ENCODE measurements around the gene NDUFC1. TPM values are rescaled to one million over a fixed set of nuclear protein-coding genes. Genes with fewer than 3 reads are reported as not detected.

Gene NDUFC1
- total and polyA plus RNA-seq, 2 experiments from 2014 or later: 91.6 to 316 TPM

- TF ChIP-seq CTCF (IDR thresholded peaks at IDR 0.05; ENCODE audit: low read depth, low read length): no peak
- H3K4me1 ChIP-seq (ENCODE audit: low read depth): no peaks in the 10 kb centered on the region
- no peaks in the 10 kb centered on the region for H3K9me3 ChIP-seq (ENCODE audit: low read depth)
- H3K27me3 ChIP-seq: no peaks in the 10 kb centered on the region
- H3K36me3 ChIP-seq: no peaks in the 10 kb centered on the region
- no peak overlapping the region for H3K27ac ChIP-seq
- DNase-seq (ENCODE audit: low read depth in 1 of 2, low spot score in 1 of 2): peak in 1 of 2 donors; percentile 92
- no peak overlapping the region for H3K4me3 ChIP-seq
Observed at GRCh38 chr4:139243448-139244365, 58.6 kb downstream of the NDUFC1 start.

GRCh38 chr4:139242511-139243051, 59.7 kb downstream of the NDUFC1 start:
- Histone ChIP-seq H3K9me3 (ENCODE audit: low read depth) (no peaks in the 10 kb centered on the region), H3K27me3 (no peaks in the 10 kb centered on the region), H3K4me3 (no peak overlapping the region), H3K27ac (no peak overlapping the region), H3K4me1 (ENCODE audit: low read depth) (no peaks in the 10 kb centered on the region), H3K36me3 (no peaks in the 10 kb centered on the region)
- peak in 1 of 2 donors; percentile 47 for DNase-seq (ENCODE audit: low read depth in 1 of 2, low spot score in 1 of 2)
- no peak for TF ChIP-seq CTCF (IDR thresholded peaks at IDR 0.05; ENCODE audit: low read depth, low read length)

- DNase-seq (ENCODE audit: low read depth in 1 of 2, low spot score in 1 of 2): no peak
Observed at GRCh38 chr4:139241784-139242151, 60.5 kb downstream of the NDUFC1 start.

GRCh38 chr4:139241086-139241783, 61.0 kb downstream of the NDUFC1 start:
- TF ChIP-seq CTCF (IDR thresholded peaks at IDR 0.05; ENCODE audit: low read depth, low read length): no peak
- Histone ChIP-seq H3K27me3 (no peaks in the 10 kb centered on the region), H3K4me3 (no peak overlapping the region), H3K9me3 (ENCODE audit: low read depth) (no peaks in the 10 kb centered on the region), H3K27ac (no peak overlapping the region), H3K4me1 (ENCODE audit: low read depth) (no peaks in the 10 kb centered on the region), H3K36me3 (no peaks in the 10 kb centered on the region)
- no peak for DNase-seq (ENCODE audit: low read depth in 1 of 2, low spot score in 1 of 2)

More at GRCh38 chr4:139241784-139242151, 60.5 kb downstream of the NDUFC1 start:
- Histone ChIP-seq H3K4me1 (ENCODE audit: low read depth) (no peaks in the 10 kb centered on the region), H3K27me3 (no peaks in the 10 kb centered on the region), H3K4me3 (no peak overlapping the region), H3K9me3 (ENCODE audit: low read depth) (no peaks in the 10 kb centered on the region), H3K36me3 (no peaks in the 10 kb centered on the region), H3K27ac (no peak overlapping the region)
- no peak for TF ChIP-seq CTCF (IDR thresholded peaks at IDR 0.05; ENCODE audit: low read depth, low read length)

Other genes with a start within 250 kb of the NDUFC1 start
- 42.8 and 57.5 TPM in 2 replicates for gene ELF2, start 125.3 kb downstream of the NDUFC1 start, total RNA-seq
- 45.7 and 52.7 TPM in 2 replicates for gene ELF2, start 125.3 kb downstream of the NDUFC1 start, polyA plus RNA-seq
- gene MGARP, start 22.3 kb downstream of the NDUFC1 start, total RNA-seq: 2.8 and 3.0 TPM in 2 replicates
- gene MGARP, start 22.3 kb downstream of the NDUFC1 start, polyA plus RNA-seq: 4.4 and 4.6 TPM in 2 replicates
- gene NAA15, start 972 bp downstream of the NDUFC1 start, total RNA-seq: 14.9 and 16.4 TPM in 2 replicates
- 24.0 TPM in 2 replicates for gene NAA15, start 972 bp downstream of the NDUFC1 start, polyA plus RNA-seq
- gene RAB33B, start 151.6 kb upstream of the NDUFC1 start, total RNA-seq: 6.6 and 8.8 TPM in 2 replicates
- 8.4 and 10.4 TPM in 2 replicates for gene RAB33B, start 151.6 kb upstream of the NDUFC1 start, polyA plus RNA-seq